GM19240 (cell line): ENCODE measurements around the gene VAC14.
"Not testable (repeated sequence)": the region's sequence is repeated elsewhere in the genome, so short reads cannot be mapped to it uniquely, and the experiment has no call there.

ENCODE experiments used
- DNase-seq: peaks from one replicate; pipeline ENCODE4 v3.0.0; 2011; ENCODE audit warnings: low spot score; ENCODE audit not compliant: insufficient read length

VAC14 gene

DNA sequence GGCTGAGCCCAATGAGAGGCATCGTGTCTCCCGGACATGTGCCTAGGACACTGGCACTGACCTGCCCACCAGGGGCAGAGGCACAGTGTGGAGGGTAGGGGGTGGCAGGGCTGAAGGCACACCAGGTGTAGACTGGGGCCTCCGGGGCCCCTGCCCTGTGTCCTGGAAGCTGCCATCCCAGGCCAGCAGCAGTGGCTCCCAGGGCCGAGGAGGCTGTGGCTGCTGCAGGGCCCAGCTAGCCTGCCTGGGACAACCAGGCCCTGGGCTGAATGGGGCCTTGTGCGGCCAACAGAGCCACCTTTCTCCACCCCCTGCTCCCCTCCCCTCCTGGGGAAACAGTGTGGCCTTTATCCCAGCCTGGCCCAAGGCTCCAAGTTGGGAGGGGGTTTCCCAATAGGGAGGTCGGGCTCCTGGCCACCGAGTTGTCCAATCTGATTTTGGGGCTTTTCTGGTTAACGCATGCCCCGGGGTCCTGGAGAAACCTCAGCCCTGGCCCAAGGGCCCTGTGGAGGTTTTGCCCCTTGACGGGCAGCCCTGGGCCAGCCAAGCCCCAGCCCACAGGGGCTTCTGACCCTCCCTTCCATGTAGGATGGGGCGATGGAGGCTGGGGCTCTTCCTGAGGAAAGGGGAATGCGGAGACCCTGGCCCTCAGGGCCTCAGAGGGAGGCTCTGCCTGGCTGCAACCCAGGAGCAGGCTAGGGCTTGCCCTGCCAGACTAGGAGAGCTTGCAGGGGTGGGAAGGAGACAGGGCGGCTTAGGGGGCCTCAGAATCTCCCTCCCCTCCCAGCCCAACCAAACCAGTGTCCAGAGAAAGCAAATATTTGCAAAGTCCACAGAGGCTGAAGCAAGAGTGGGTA, 119.3 kb downstream of the VAC14 start:
- DNase-seq: no peak

DNA sequence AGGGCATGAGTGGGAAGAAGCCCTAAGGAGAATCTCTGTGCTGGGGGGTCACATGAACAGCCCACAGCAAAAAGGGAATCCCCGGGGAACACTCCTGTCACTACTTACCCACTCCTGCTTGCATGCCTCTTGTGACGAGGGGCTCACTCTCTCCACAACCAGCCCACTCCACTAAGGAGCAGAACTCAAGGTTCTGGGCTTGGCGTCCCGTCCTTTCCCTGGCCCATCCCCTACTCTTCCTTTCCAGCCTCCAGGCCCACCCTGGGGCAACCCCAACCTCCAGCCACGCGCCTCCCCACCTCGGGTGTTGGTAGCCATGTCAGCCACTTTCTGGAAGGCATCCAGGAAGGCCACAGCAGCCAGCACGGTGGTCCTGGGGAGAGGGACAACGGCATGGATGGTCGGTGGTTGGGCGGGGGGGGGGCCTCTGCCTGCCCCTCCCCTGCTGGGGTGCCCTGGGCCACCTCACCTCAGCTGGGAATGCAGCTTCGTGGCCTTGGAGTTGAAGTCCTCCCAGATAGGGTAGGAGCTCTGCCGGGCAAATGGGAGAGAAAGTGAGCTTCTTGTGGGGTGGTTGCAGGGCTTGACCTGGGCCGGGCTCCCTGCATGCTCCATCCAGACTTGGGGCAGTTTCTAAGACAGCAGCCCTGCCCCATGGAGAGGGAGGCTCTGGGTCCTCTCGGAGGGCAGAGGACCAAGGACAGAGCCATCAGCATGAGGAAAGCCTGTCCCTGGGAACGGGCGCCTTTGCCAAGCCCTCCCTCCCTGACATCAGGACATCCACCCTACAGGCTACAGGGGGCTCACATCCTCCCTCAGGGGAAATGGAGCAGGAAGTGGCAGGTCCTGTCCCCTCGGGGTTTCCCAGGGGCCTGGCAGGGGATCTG, 120.2 kb downstream of the VAC14 start:
- no peak for DNase-seq

DNA sequence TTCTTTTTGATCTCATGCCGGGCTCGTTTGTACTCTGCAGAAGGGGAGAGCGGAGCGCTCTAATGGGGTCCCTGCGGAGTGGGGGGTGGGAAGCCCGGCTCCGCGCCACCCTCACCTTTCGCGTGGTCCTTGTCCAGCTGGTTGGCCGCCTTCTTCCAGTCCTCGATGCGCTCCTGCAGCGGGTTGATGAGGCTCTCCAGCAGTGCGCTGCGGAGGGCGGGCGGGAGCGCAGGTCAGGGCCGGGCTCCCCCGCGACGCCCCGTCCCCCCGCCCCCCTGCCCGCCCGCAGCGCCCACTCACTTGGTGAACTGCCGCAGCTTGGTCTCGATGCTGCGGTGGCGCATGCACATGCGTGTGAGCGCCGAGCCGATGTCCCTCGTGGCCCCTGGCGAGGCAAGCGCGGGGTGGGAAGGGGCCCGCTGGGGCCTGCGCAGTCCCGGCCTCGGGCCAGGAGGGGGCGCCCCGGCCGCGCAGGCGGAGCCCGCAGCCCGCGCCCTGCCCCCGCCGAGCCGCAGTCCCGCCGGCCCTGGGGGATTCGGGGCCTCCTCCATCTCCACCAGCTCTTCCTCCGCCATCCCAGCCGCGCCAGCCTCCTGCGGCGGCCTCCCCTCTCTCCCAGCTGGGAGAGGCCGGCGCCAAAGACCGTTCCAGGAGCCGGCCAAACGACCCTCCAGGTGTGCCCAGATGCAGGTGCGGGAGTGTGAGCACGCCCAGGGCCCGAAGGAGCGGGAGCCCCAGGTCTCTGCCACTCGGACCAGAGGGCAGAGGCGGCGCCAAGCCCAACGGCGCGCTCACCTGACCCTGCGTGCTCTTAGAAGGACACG, 121.1 kb downstream of the VAC14 start:
- DNase-seq: no peak

DNA sequence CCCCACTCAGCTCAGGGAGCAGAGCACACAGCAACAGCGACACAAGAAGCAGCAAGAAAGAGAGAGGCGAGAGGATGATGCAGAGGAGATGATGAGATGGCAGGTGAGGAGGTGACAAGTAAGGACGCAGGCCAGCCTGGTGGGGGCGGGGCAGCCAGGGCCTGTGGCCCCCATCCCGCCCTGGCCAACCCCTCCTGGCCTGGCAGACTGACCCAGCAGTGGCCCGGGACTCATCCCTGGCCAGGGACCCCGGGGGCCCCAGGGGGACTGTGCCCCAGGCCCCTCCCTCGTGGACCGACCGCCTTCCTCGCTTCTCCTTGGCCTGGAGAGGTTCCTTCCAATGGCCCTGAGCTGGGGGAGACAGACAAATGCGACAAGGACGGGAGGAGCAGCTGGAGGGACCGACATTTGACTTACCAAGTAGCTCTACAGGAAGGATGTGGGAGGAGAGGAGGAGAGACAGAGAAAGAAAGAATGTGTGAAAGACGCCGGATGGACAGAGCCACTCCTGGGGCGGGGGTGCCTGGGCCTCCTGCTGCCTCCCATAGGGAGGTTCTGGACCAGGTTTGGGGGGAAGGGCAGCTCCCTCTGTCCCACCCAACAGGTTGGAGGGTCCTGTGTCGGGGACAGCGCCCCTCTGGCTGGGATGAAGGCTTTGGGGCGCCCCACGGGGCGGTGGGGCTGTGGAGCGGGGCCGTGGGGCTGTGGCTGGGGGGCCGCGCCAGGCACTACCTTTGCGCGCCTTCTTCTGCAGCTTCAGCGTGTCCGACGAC, 121.9 kb downstream of the VAC14 start:
- no peak for DNase-seq

DNA sequence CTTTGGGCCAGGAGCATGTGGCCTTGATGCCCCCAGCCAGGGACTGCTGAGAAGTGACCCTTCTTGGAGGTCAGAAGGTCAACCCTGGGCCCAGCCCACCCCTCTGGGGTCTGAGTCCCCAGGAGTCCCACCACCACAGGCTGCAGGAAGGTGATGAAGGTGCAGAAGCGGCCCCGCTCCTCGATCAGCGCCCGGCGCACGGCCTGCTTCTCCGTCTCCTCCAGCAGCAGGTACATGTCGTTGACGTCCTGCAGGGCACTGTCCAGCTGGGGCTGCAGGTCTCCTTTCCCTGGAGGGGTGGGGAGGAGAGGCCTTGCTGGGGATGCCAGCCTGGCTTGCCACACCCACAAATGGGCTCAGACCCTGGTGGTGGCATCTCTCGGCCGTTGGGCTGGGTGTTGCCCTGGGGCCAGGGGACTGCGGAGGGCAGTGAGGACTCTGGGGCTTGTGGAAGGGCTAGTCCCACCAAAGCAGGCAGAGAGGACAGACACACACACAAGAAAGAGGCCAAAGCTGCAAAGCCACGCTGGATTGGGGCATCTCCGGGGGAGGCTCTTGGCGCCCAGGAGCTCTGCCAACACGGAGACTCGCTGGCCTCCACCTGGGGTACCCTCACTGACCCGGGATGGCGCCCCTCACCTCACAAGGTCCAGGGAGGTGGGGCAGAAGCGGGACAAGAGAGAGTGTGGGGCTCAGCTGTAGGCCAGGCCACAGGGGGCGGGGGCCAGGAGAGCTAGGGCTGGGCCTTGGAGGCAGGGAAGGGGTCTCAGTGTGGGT, 122.6 kb downstream of the VAC14 start:
- DNase-seq: no peak

DNA sequence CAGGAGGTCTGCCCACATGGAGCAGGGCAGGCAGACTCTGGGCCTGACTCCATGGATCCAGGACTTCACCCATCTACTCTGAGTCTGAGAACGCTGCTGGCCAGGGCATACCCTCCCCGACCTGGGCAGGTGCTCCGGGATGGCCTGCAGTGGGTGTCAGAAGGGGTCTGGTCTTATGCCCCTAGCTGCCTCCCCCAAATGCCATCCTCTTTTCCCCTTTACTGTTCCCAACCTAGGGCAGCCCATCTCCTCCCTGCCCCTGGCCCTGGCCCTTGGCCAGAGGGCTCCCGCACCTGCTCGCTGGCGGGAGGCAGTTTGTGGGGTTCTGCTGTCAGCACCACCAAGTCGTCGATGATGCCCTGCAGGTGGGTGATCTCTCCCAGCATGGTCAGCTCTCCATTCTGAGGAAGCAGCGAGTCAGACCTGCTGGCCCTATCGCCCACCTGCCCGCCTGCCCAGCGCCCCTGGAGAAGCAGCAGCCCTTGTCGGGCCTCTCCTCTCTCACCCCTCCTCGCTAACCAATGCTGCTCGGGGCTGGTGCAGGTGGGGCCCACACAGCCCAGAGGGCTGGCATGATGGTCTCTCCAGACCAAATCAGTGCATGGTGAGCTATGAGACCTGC, 123.3 kb downstream of the VAC14 start:
- DNase-seq: no peak

DNA sequence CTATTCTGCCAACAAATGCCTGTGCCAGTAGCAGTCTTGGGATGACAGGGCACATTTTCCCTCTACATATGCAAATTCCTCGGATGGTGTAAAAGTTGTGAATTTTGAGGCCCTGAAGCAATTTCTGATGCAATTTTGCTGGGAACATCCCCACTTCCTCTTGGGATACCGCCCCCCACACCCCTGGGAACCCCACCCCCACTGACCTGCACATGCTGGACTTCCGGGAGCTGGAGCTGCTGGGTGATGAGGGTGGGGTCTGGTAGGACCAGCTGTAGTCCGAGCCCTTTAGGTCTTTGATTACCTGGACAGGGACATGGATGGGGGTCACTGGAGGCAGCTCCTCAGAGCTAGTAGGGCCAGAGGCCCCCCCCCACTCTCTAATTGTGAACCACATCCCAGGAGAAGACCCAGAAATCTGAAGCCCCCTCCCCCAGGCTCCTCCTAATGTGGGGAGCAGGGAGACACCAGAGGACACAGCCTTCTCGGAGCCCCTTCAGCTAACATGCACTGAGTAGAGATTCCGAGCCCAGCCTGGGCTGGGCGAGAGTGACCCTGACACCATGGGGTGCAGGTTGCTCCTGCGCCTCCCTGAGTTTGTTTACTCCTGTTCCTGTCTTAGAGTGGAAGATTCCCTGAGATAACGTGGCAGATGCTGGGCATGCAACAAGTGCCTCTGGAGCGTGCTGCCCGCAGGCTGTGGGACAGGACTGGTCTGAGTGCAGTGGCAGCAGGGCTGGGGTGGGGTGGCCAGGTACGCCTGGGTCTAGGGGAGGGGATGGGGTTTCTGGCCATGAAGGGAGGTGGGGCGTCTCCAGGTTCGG, 124.1 kb downstream of the VAC14 start:
- no peak for DNase-seq

DNA sequence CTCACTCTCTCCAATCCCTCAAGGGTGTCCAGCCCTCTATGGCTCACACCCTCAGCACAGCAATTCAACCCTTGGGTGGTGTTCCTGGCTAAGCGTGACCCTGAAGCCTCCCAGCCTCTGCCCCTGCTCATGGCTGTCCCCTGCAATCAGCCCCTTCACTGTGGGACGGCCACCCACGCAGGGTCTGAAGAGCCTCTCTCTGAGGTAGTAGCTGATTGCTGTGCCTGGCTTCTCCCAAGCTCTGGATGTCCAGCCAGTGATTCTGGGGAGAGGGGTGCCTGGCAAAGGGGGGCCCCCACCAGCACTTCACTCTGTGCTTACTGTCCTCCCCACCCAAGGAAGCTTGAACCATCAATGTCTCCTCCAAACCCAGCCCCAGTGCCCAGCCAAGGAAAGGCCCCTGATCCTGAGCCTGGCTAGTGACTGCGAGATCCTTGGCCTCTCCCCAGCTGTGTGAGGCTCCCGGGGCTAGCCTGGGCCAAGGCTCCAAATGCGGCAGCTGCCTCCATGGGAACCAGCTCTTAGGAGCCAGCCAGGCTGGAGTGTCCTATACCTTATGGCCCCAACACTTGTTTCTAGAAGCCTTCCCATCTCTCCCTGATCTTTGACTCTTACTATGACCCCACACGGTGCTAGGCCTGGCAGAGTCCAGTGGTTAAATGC, 125.0 kb downstream of the VAC14 start:
- DNase-seq: no peak

DNA sequence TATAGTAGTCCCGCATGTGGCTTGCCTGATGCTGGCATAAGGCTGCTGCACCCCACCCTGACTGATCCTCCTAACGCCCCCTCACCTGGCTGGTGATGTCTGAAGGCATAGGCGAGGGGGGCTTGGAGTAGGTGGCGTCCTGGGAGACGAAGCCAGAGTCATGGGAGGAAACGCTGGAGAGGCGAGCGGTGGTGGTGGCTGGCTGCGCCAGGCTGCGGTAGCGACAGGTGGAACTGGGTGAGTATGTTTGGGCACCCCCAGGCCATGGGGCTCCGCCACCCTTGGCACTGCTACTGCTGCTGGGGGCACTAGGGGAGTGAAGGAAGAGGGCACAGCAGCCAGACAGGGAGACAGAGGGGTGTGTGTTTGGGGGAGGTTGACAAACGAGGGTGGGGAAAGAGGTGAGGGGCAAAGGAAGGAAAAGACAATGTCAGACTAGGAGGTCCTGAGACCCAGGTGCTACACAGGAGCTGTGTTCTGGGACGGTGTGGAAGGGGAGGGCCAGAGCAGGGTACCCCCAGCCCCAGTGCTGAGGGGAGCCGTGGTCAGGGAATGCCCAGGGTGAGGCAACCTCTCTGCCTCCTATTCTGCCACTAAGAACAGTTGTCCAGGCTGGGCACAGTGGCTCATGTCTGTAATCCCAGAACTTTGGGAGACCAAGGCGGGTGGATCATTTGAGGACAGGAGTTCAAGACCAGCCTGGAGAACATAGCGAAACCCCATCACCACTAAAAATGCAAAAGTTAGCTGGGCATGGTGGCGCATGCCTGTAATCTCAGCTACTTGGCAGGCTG, 126.5 kb downstream of the VAC14 start:
- DNase-seq: no peak

DNA sequence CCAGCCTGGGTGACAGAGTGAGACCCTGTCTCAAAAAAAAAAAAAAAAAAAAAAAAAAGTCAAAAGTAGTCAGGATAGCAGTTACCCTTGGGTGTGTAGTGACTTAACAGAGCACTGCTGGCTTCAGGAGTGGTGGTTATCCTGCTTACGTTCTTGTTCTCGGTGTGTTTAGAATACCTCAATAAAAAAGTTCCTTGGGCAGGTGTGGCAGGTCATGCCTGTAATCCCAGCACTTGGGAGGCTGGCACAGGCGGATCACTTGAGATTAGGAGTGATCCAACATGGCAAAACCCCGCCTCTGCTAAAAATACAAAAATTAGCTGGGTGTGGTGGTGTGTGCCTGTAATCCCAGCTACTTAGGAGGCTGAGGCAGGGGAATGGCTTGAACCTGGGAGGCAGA, 130.0 kb downstream of the VAC14 start:
- DNase-seq: not testable (repeated sequence)

DNA sequence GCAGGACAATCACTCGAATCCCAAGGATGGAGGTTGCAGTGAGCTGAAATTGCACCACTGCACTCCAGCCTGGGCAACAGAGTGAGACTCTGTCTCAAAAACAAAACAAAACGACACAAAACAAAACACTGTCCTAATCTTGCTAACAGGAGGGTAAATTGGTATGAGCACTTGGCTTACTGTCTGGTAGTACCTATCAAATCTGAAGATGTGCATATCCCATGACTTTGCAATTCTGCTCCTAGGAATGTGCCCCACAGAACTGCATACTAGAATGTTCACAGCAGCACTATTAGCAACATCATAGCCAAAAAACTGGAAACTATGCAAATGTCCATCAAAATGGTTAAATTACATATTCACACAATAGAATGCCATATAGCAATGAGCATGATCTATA, 130.8 kb downstream of the VAC14 start:
- no peak for DNase-seq

DNA sequence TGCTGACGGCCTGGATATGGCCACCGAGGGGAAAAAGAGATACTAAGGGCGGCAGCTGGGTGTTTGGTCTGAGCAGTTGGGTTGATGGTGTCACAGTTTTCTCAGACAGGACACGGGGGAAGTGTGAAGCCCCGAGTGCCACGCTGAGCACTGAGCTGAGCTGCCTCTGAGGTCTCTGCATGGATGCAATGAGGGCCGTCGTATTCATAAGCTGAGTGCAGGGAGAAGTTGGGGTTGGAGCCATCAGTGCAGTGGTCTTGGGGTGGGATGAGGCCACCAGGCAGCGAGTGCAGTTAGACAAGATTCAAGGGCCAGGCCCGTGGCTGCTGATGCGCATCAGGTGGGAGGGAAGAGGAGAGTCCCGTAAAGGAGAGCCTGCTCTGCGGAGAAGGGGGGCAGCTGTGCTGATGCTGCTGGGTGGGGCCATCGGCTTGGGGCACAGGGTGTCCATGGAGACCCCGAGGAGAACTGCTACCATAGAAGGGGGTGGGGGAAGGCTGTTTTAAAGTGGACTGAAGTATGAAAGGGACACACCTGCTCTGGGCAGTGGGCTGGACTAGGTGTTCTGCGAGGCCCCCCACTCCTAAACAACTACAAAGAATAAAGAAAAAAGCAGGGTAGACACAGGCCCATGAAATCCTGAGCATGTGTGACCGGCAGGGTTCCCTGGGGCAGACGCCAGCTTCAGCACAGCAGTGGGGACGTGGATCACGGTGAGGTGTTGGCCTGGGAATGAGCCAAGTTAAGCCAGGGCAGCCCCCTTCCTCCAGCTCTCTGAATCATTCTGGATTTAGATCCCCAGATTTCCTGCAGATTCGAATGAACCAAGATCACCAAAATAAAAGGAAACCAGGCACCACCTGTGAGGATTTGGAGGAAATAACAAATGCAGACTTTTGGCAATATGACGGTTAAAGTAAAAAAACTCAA, 134.9 kb downstream of the VAC14 start:
- DNase-seq: no peak

DNA sequence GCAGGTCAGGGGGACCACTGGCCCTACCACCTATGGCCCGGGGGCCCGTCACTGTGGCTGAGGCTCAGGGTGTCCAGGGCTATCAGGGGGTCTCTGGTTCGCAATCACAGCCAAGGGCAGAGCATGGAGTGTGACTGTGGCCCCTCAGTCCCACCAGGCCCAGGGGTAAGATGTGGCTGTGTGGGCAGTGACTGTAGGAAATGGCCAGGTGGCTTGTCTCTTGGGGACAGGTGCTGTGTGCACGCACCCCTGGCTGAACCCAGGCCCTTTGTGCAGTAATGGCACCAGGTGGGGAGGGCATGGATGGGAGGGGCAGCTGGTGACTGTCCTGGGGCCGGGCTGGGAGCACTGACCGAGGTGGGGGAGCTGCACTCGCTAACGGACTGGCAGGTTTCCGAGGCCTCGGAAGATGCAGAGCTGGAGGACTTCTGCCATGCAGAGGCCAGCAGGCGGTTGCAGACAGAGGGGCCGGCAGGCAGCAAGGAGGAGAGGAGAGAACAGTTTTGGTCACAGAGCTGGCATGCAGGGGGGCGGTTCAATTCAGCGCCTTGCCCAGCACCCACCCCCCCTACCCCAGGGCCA, 135.8 kb downstream of the VAC14 start:
- no peak for DNase-seq

DNA sequence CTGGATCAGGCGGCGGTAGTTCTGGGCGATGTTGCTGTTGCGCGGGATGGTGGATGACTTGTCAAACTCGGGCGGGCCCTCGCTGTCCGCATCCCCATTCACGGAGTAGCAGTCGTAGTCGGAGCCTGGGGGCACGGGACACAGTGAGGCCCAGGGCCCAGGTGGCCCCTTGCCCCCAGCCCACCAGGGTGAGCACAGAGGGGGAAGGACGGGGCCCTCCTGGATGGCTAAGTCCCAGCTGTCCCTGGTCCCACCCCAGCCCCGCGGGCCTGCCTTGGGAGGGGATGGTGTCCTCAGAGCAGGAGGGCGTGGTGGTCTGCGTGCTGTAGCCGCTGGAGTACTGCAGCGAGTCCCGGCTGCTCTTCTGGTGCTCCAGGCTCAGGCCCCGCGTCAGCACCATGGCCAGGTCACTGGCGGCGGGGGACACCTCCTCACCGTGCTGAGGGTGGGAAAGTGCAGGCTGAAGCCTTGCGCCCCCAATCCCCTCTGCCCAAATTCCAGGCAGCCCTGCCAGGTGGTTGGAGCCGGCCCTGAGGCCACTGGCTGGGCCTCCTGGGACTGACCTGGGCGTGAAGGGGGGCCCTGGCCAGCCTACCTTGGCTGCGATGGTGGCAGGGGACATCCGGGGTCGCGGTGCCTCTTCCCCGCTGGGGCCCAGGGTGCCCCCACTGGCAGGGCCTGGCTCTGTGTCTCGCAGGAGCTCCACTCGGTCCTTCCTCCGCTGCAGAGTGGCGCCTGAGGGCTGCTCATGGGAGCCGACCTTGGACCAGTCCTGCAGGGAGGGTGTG, 136.4 kb downstream of the VAC14 start:
- no peak for DNase-seq
